Thyroid gland (tissue), 4 donors: ENCODE measurements around the gene BCL11B.

Source experiments
- CTCF ChIP-seq, 6 experiments: fragments of 200-600 bp in 3 of 6; fragments of 450-650 bp in 3 of 6; sonication (generic) in 3 of 6; IDR thresholded peaks; one replicate each; pipeline ENCODE4 v1.5.1; 2016 to 2019; ENCODE audit warnings: antibody characterized with exemption in 6 of 6, mild to moderate bottlenecking in 2 of 6, inconsistent platforms in 1 of 6, moderate library complexity in 1 of 6
- POLR2A ChIP-seq, 2 donors: fragments of 450-650 bp; IDR thresholded peaks; one replicate each; pipeline ENCODE4 v1.6.1; 2017; ENCODE audit warnings: antibody characterized with exemption in 2 of 2, mild to moderate bottlenecking in 2 of 2, moderate library complexity in 1 of 2

GRCh38 chr14:99247772-99248171 lies 24.2 kb downstream of the BCL11B start:
- no peak for TF ChIP-seq CTCF (IDR thresholded peaks at IDR 0.05)
- no peak for TF ChIP-seq POLR2A (IDR thresholded peaks at IDR 0.05)
